GM12878 (cell line): ENCODE data around the gene VWA8.

Source experiments
- CHD1 ChIP-seq: IDR thresholded peaks from 2 replicates; pipeline ENCODE4 v1.6.1; 2012; ENCODE audit warnings: low read depth, low read length, improper control_type of control experiment
- CTCF ChIP-seq, 3 experiments: IDR thresholded peaks in 2 of 3; conservative IDR thresholded peaks in 1 of 3; 2 replicates each; pipeline ENCODE4 v1.5.1; 2011; ENCODE audit warnings: low read depth in 3 of 3, low read length in 3 of 3, mild to moderate bottlenecking in 3 of 3, control low read depth in 2 of 3, moderate library complexity in 2 of 3, inconsistent platforms in 1 of 3, mixed read lengths in 1 of 3; ENCODE audit not compliant: control insufficient read depth in 2 of 3, insufficient read depth in 1 of 3; ENCODE audit errors: extremely low read depth in 1 of 3
- EP300 ChIP-seq, 2 experiments: fragments of 150-350 bp in 1 of 2; IDR thresholded peaks; 2 replicates each; pipeline ENCODE4 v1.6.1; 2011 to 2012; ENCODE audit warnings: low read depth in 2 of 2, low read length in 2 of 2, borderline replicate concordance in 1 of 2, improper control_type of control experiment in 1 of 2, inconsistent platforms in 1 of 2; ENCODE audit not compliant: control insufficient read depth in 1 of 2
- POLR2AphosphoS5 ChIP-seq: IDR thresholded peaks from 2 replicates; pipeline ENCODE4 v1.6.1; 2011; ENCODE audit warnings: mild to moderate bottlenecking, low read length, inconsistent platforms
- RAD21 ChIP-seq: IDR thresholded peaks from 2 replicates; pipeline ENCODE4 v1.6.1; 2011; ENCODE audit warnings: mild to moderate bottlenecking, low read depth, low read length, moderate library complexity; ENCODE audit not compliant: insufficient read depth
- SP1 ChIP-seq: IDR thresholded peaks from one replicate; pipeline ENCODE4 v1.6.1; 2011; ENCODE audit warnings: low read depth, low read length
- ZNF274 ChIP-seq: IDR thresholded peaks from one replicate; pipeline ENCODE4 v1.8.0; 2011; ENCODE audit not compliant: insufficient read length, insufficient read depth

GRCh38 chr13:41969072-41969471, 8.2 kb upstream of the VWA8 start:
- no peak for TF ChIP-seq POLR2AphosphoS5
- no peak for TF ChIP-seq CHD1
- no peak for TF ChIP-seq RAD21
- no peak for TF ChIP-seq CTCF (IDR thresholded peaks at IDR 0.05 in 2 of 3, conservative IDR thresholded peaks at IDR 0.05 in 1 of 3; ENCODE audit: control insufficient read depth in 2 of 3, extremely low read depth in 1 of 3, insufficient read depth in 1 of 3, low read depth in 3 of 3, low read length in 3 of 3)
- no peak for TF ChIP-seq EP300 (IDR thresholded peaks at IDR 0.05; ENCODE audit: borderline replicate concordance in 1 of 2, control insufficient read depth in 1 of 2, low read depth in 2 of 2, low read length in 2 of 2)
- TF ChIP-seq ZNF274 = no peak
- TF ChIP-seq SP1 = no peak
